Activated naive CD4-positive, alpha-beta T cell treated with anti-CD3 and anti-CD28 coated beads, Interleukin-2, amount 10 ng/mL, durations not matched to agents 7 days and 5 days (primary cell): ENCODE measurements around the gene FHAD1.

Source experiments
- CTCF ChIA-PET: fragments of 350-600 bp; sonication (Branson Sonifier 250); formaldehyde crosslinking; loops from one replicate; lab custom pipeline; 2021; ENCODE audit warnings: antibody characterized with exemption; lab: Charles Lee
- DNase-seq: peaks from one replicate; pipeline ENCODE4 v3.0.0-alpha.2; 2020
- H3K27ac Mint-ChIP-seq: one replicate; pipeline ENCODE4 v1.8.0; 2021; ENCODE audit warnings: mild to moderate bottlenecking, moderate library complexity, mixed read lengths
- H3K27me3 Mint-ChIP-seq: one replicate; pipeline ENCODE4 v1.8.0; 2021; ENCODE audit warnings: mild to moderate bottlenecking, mixed read lengths
- H3K36me3 Mint-ChIP-seq: one replicate; pipeline ENCODE4 v1.8.0; 2021; ENCODE audit warnings: mixed read lengths
- H3K4me1 Mint-ChIP-seq: one replicate; pipeline ENCODE4 v1.8.0; 2021; ENCODE audit warnings: mixed read lengths
- H3K4me3 Mint-ChIP-seq: one replicate; pipeline ENCODE4 v1.8.0; 2021; ENCODE audit warnings: mild to moderate bottlenecking, moderate library complexity, mixed read lengths
- H3K9me3 Mint-ChIP-seq: one replicate; pipeline ENCODE4 v1.8.0; 2021; ENCODE audit warnings: mixed read lengths

FHAD1 gene

GRCh38 chr1:15249081-15249480, 2.1 kb downstream of the FHAD1 start:
- peak overlapping the region; percentile 89 for H3K27ac Mint-ChIP-seq
- H3K27me3 Mint-ChIP-seq: peaks cover 68% of the 10 kb centered on the region
- H3K36me3 Mint-ChIP-seq: peaks cover 23% of the 10 kb centered on the region
- peaks cover 20% of the 10 kb centered on the region for H3K9me3 Mint-ChIP-seq
- H3K4me1 Mint-ChIP-seq: peaks cover 72% of the 10 kb centered on the region
- peak; percentile 88 for DNase-seq
- H3K4me3 Mint-ChIP-seq: peak overlapping the region; percentile 32
- CTCF ChIA-PET: interaction anchor here (1.5 to 1.9 kb wide), 2 partner anchors 17 to 93 kb away, joined by 4 to 5 read pairs; no protein-coding TSS in a partner anchor

GRCh38 chr1:15251857-15252835, 5.1 kb downstream of the FHAD1 start:
- no peak for DNase-seq
- H3K9me3 Mint-ChIP-seq: peaks cover 4% of the 10 kb centered on the region
- H3K27ac Mint-ChIP-seq: peak overlapping the region; percentile 25
- H3K27me3 Mint-ChIP-seq: peaks cover 61% of the 10 kb centered on the region
- H3K4me3 Mint-ChIP-seq: no peak overlapping the region
- H3K36me3 Mint-ChIP-seq: peaks cover 12% of the 10 kb centered on the region
- CTCF ChIA-PET: interaction anchor here (0.9 kb wide), 1 partner anchor 10 kb away, joined by 3 read pairs; no protein-coding TSS in a partner anchor
- H3K4me1 Mint-ChIP-seq: peaks cover 66% of the 10 kb centered on the region

- no peak overlapping the region for H3K4me3 Mint-ChIP-seq
- DNase-seq: no peak
- no peaks in the 10 kb centered on the region for H3K9me3 Mint-ChIP-seq
- peaks cover 44% of the 10 kb centered on the region for H3K4me1 Mint-ChIP-seq
- peaks cover 57% of the 10 kb centered on the region for H3K27me3 Mint-ChIP-seq
- no peak overlapping the region for H3K27ac Mint-ChIP-seq
- CTCF ChIA-PET: interaction anchor here (1.0 to 1.3 kb wide), 2 partner anchors 50 to 105 kb away, joined by 3 read pairs; no protein-coding TSS in a partner anchor
- H3K36me3 Mint-ChIP-seq: peaks cover 2% of the 10 kb centered on the region
These were observed 7.5 kb downstream of the FHAD1 start for GRCh38 chr1:15254559-15254958.

GRCh38 chr1:15255582-15256149, 8.6 kb downstream of the FHAD1 start:
- no peak overlapping the region for H3K27ac Mint-ChIP-seq
- H3K4me3 Mint-ChIP-seq: no peak overlapping the region
- no peak for DNase-seq
- H3K4me1 Mint-ChIP-seq: peaks cover 35% of the 10 kb centered on the region
- H3K27me3 Mint-ChIP-seq: peaks cover 60% of the 10 kb centered on the region
- H3K36me3 Mint-ChIP-seq: peaks cover 2% of the 10 kb centered on the region
- CTCF ChIA-PET: interaction anchor here (1.0 kb wide), 1 partner anchor 106 kb away, joined by 3 read pairs; no protein-coding TSS in a partner anchor
- H3K9me3 Mint-ChIP-seq: no peaks in the 10 kb centered on the region

- H3K4me3 Mint-ChIP-seq: no peak overlapping the region
- no peak for DNase-seq
- H3K9me3 Mint-ChIP-seq: no peaks in the 10 kb centered on the region
- peaks cover 69% of the 10 kb centered on the region for H3K27me3 Mint-ChIP-seq
- CTCF ChIA-PET: no interaction called here
- H3K27ac Mint-ChIP-seq: no peak overlapping the region
- peaks cover 2% of the 10 kb centered on the region for H3K36me3 Mint-ChIP-seq
- H3K4me1 Mint-ChIP-seq: peaks cover 39% of the 10 kb centered on the region
These were observed 9.6 kb downstream of the FHAD1 start for GRCh38 chr1:15256584-15256983.

- Mint-ChIP-seq H3K27me3 (peaks cover 69% of the 10 kb centered on the region), H3K27ac (no peak overlapping the region), H3K9me3 (no peaks in the 10 kb centered on the region), H3K4me1 (peaks cover 39% of the 10 kb centered on the region), H3K4me3 (no peak overlapping the region), H3K36me3 (peaks cover 2% of the 10 kb centered on the region)
- no peak for DNase-seq
- CTCF ChIA-PET: no interaction called here
These were observed 10.3 kb downstream of the FHAD1 start for GRCh38 chr1:15257309-15257708.

GRCh38 chr1:15258833-15259621, 12.0 kb downstream of the FHAD1 start:
- Mint-ChIP-seq H3K4me3 (no peak overlapping the region), H3K27ac (no peak overlapping the region), H3K27me3 (peaks cover 78% of the 10 kb centered on the region), H3K36me3 (no peaks in the 10 kb centered on the region), H3K9me3 (no peaks in the 10 kb centered on the region), H3K4me1 (peaks cover 22% of the 10 kb centered on the region)
- DNase-seq: no peak
- CTCF ChIA-PET: no interaction called here

- no peak overlapping the region for H3K27ac Mint-ChIP-seq
- no peak overlapping the region for H3K4me3 Mint-ChIP-seq
- H3K36me3 Mint-ChIP-seq: no peaks in the 10 kb centered on the region
- H3K27me3 Mint-ChIP-seq: peaks cover 78% of the 10 kb centered on the region
- CTCF ChIA-PET: no interaction called here
- no peak for DNase-seq
- peaks cover 19% of the 10 kb centered on the region for H3K4me1 Mint-ChIP-seq
- peaks cover under 1% of the 10 kb centered on the region for H3K9me3 Mint-ChIP-seq
These were observed 12.6 kb downstream of the FHAD1 start for GRCh38 chr1:15259622-15260007.

- CTCF ChIA-PET: interaction anchor here (1.4 to 2.0 kb wide), 3 partner anchors 12 to 132 kb away, joined by 4 to 7 read pairs (median 5); partner anchors contain the start of gene TMEM51
- Mint-ChIP-seq H3K9me3 (peaks cover 6% of the 10 kb centered on the region), H3K4me3 (no peak overlapping the region), H3K36me3 (no peaks in the 10 kb centered on the region), H3K4me1 (peaks cover 19% of the 10 kb centered on the region), H3K27ac (peak overlapping the region; percentile 5), H3K27me3 (peaks cover 77% of the 10 kb centered on the region)
- no peak for DNase-seq
These were observed 13.6 kb downstream of the FHAD1 start for GRCh38 chr1:15260418-15261154.

- Mint-ChIP-seq H3K27me3 (peaks cover 72% of the 10 kb centered on the region), H3K36me3 (no peaks in the 10 kb centered on the region), H3K4me3 (peak overlapping the region; percentile 0), H3K4me1 (peaks cover 19% of the 10 kb centered on the region), H3K27ac (no peak overlapping the region), H3K9me3 (peaks cover 6% of the 10 kb centered on the region)
- DNase-seq: peak; percentile 28
- CTCF ChIA-PET: interaction anchor here (1.1 to 2.0 kb wide), 4 partner anchors 10 to 133 kb away, joined by 3 to 7 read pairs (median 4); partner anchors contain the start of gene TMEM51
These were observed 14.4 kb downstream of the FHAD1 start for GRCh38 chr1:15261155-15262002.

GRCh38 chr1:15262003-15262377, 15.0 kb downstream of the FHAD1 start:
- no peak overlapping the region for H3K4me3 Mint-ChIP-seq
- DNase-seq: no peak
- H3K9me3 Mint-ChIP-seq: peaks cover 6% of the 10 kb centered on the region
- H3K4me1 Mint-ChIP-seq: peaks cover 19% of the 10 kb centered on the region
- H3K36me3 Mint-ChIP-seq: no peaks in the 10 kb centered on the region
- H3K27me3 Mint-ChIP-seq: peaks cover 66% of the 10 kb centered on the region
- CTCF ChIA-PET: interaction anchor here (1.1 to 2.0 kb wide), 3 partner anchors 10 to 108 kb away, joined by 3 to 7 read pairs (median 4); partner anchors contain the start of gene TMEM51
- H3K27ac Mint-ChIP-seq: no peak overlapping the region

GRCh38 chr1:15262706-15263105, 15.7 kb downstream of the FHAD1 start:
- Mint-ChIP-seq H3K4me3 (no peak overlapping the region), H3K27me3 (peaks cover 59% of the 10 kb centered on the region), H3K27ac (no peak overlapping the region), H3K9me3 (peaks cover 6% of the 10 kb centered on the region), H3K36me3 (no peaks in the 10 kb centered on the region), H3K4me1 (peaks cover 19% of the 10 kb centered on the region)
- CTCF ChIA-PET: interaction anchor here (0.9 to 2.0 kb wide), 2 partner anchors 9 to 135 kb away, joined by 4 to 7 read pairs; no protein-coding TSS in a partner anchor
- DNase-seq: no peak
